SU-DHL-6 (cell line): ENCODE data around the gene SPSB3.

Source experiments
- H2AFZ ChIP-seq: fragments of 200-600 bp; sonication (generic); 2 replicates; pipeline ENCODE4 v1.6.1; 2014; ENCODE audit warnings: low read depth, mild to moderate bottlenecking, moderate library complexity, mixed read lengths, antibody characterized with exemption, low read length; ENCODE audit not compliant: severe bottlenecking
- H3F3A ChIP-seq: fragments of 200-600 bp; shearing (Covaris generic); 2 replicates; pipeline ENCODE4 v1.6.0; 2016; ENCODE audit warnings: antibody characterized with exemption, mild to moderate bottlenecking; ENCODE audit not compliant: insufficient read depth
- H3K27ac ChIP-seq: fragments of 200-600 bp; sonication (generic); 2 replicates; pipeline ENCODE4 v1.5.1; 2016; ENCODE audit warnings: low read depth, mild to moderate bottlenecking, low read length, moderate library complexity, mixed read lengths
- H3K27me3 ChIP-seq: fragments of 200-600 bp; sonication (generic), shearing (Covaris generic); 2 replicates; pipeline ENCODE4 v1.6.0; 2014; ENCODE audit warnings: mild to moderate bottlenecking, low read length
- H3K36me3 ChIP-seq: fragments of 200-600 bp; sonication (generic); 2 replicates; pipeline ENCODE4 v1.6.1; 2014; ENCODE audit warnings: mild to moderate bottlenecking, low read length, mixed read lengths
- H3K4me2 ChIP-seq: fragments of 300-600, 200-600 bp; shearing (Covaris generic), sonication (generic); 2 replicates; pipeline ENCODE4 v1.6.0; 2014; ENCODE audit warnings: low read length, low read depth, mild to moderate bottlenecking; ENCODE audit not compliant: poor library complexity, severe bottlenecking
- H3K4me3 ChIP-seq: fragments of 200-600 bp; sonication (generic); 2 replicates; pipeline ENCODE4 v1.5.1; 2014; ENCODE audit warnings: antibody characterized with exemption, low read length, mild to moderate bottlenecking, mixed read lengths; ENCODE audit not compliant: insufficient read depth, poor library complexity, severe bottlenecking
- H3K79me2 ChIP-seq: fragments of 200-600 bp; sonication (generic); 2 replicates; pipeline ENCODE4 v1.6.1; 2014; ENCODE audit warnings: mild to moderate bottlenecking, low read length, moderate library complexity; ENCODE audit not compliant: insufficient read depth
- H3K9ac ChIP-seq: fragments of 200-600 bp; sonication (generic); 2 replicates; pipeline ENCODE4 v1.7.0; 2014; ENCODE audit warnings: mild to moderate bottlenecking, low read length
- H3K9me2 ChIP-seq: fragments of 200-600 bp; sonication (generic); replicated peaks from 2 replicates; pipeline ENCODE4 v1.6.1; 2014; ENCODE audit warnings: low read length; ENCODE audit not compliant: insufficient read depth
- H3K9me3 ChIP-seq: fragments of 200-600 bp; sonication (generic); 2 replicates; pipeline ENCODE4 v1.6.1; 2014; ENCODE audit warnings: low read length, mixed read lengths; ENCODE audit not compliant: insufficient read depth
- H4K20me1 ChIP-seq: fragments of 200-600 bp; sonication (generic); 2 replicates; pipeline ENCODE4 v1.6.1; 2014; ENCODE audit warnings: low read depth, mild to moderate bottlenecking, antibody characterized with exemption, low read length, moderate library complexity, mixed read lengths
- CTCF ChIP-seq: fragments of 200-600 bp; sonication (generic); IDR thresholded peaks from one replicate; pipeline ENCODE4 v1.5.1; 2017; ENCODE audit warnings: antibody characterized with exemption, mild to moderate bottlenecking, low read length, moderate library complexity; ENCODE audit not compliant: insufficient read depth, poor library complexity, severe bottlenecking
- EZH2phosphoT487 ChIP-seq: fragments of 200-600 bp; sonication (generic), shearing (Covaris generic); conservative IDR thresholded peaks from 2 replicates; pipeline ENCODE4 v1.6.1; 2018; ENCODE audit warnings: mild to moderate bottlenecking, antibody characterized with exemption, low read length, moderate library complexity, mixed read lengths

The SPSB3 gene

GRCh38 chr16:1792836-1793577 lies 10.6 kb upstream of the SPSB3 start:
- Histone ChIP-seq H3K9me3 (peaks cover 3% of the 10 kb centered on the region; the same call in 1 of the 2 replicates), H3K36me3 (no peaks in the 10 kb centered on the region), H3K4me3 (no peak overlapping the region), H2AFZ (no peak overlapping the region), H3K4me2 (no peak overlapping the region), H3K9ac (no peak overlapping the region), H3K9me2 (no peaks in the 10 kb centered on the region), H3K27ac (no peak overlapping the region), H3K27me3 (no peaks in the 10 kb centered on the region), H4K20me1 (no peaks in the 10 kb centered on the region), H3F3A (no peaks in the 10 kb centered on the region), H3K79me2 (no peaks in the 10 kb centered on the region)
- TF ChIP-seq CTCF (no peak), EZH2phosphoT487 (no peak)

- no peaks in the 10 kb centered on the region for H3K36me3 ChIP-seq
- H4K20me1 ChIP-seq = no peaks in the 10 kb centered on the region
- no peak overlapping the region for H3K27ac ChIP-seq
- no peaks in the 10 kb centered on the region for H3F3A ChIP-seq
- no peaks in the 10 kb centered on the region for H3K79me2 ChIP-seq
- no peaks in the 10 kb centered on the region for H3K9me3 ChIP-seq
- H3K9me2 ChIP-seq = no peaks in the 10 kb centered on the region
- no peak overlapping the region for H3K9ac ChIP-seq
- no peak overlapping the region for H2AFZ ChIP-seq
- TF ChIP-seq CTCF = no peak
- no peaks in the 10 kb centered on the region for H3K27me3 ChIP-seq
- H3K4me2 ChIP-seq = no peak overlapping the region
- H3K4me3 ChIP-seq = no peak overlapping the region
Observed at GRCh38 chr16:1791943-1792812, 9.8 kb upstream of the SPSB3 start.

GRCh38 chr16:1791256-1791942 lies 9.0 kb upstream of the SPSB3 start:
- Histone ChIP-seq H3K79me2 (peaks cover 4% of the 10 kb centered on the region), H3K36me3 (no peaks in the 10 kb centered on the region), H2AFZ (no peak overlapping the region), H4K20me1 (no peaks in the 10 kb centered on the region), H3F3A (no peaks in the 10 kb centered on the region), H3K9me2 (no peaks in the 10 kb centered on the region), H3K4me2 (no peak overlapping the region), H3K27me3 (no peaks in the 10 kb centered on the region), H3K4me3 (no peak overlapping the region), H3K9ac (no peak overlapping the region), H3K27ac (no peak overlapping the region), H3K9me3 (no peaks in the 10 kb centered on the region)
- TF ChIP-seq CTCF (no peak), EZH2phosphoT487 (no peak)
